Peyer's patch (tissue), 4 donors: ENCODE data around the gene RELL1. TPM values are rescaled to one million over a fixed set of nuclear protein-coding genes. Genes with fewer than 3 reads are reported as not detected.
"Not testable (repeated sequence)": the region's sequence is repeated elsewhere in the genome, so short reads cannot be mapped to it uniquely, and the experiment has no call there.

Experiments used
- DNase-seq, 3 donors: peaks; one replicate each; pipeline ENCODE4 v3.0.0-alpha.2; 2017 to 2019
- H3K27ac ChIP-seq, 4 donors: fragments of 200-600 bp; sonication (generic); one replicate each; pipeline ENCODE4 v1.5.1; 2016 to 2019
- H3K27me3 ChIP-seq, 2 donors: fragments of 200-600 bp; sonication (generic); one replicate each; pipeline ENCODE4 v1.5.1; 2019
- H3K36me3 ChIP-seq, 3 donors: fragments of 200-600 bp; sonication (generic); one replicate each; pipeline ENCODE4 v1.5.1; 2016 to 2019
- H3K4me1 ChIP-seq, 4 donors: fragments of 200-600 bp; sonication (generic); one replicate each; pipeline ENCODE4 v1.5.1; 2016 to 2019
- H3K4me3 ChIP-seq, 4 donors: fragments of 200-600 bp; sonication (generic); 1 replicate in 3 of 4; 2 replicates in 1 of 4; pipeline ENCODE4 v1.5.1; 2016 to 2019; ENCODE audit warnings: mild to moderate bottlenecking in 1 of 4
- H3K9me3 ChIP-seq, 4 donors: fragments of 200-600 bp; sonication (generic); one replicate each; pipeline ENCODE4 v1.5.1; 2016 to 2019; ENCODE audit warnings: mild to moderate bottlenecking in 1 of 4
- POLR2A ChIP-seq, 2 donors: fragments of 450-650 bp; IDR thresholded peaks; one replicate each; pipeline ENCODE4 v1.5.1; 2017; ENCODE audit warnings: antibody characterized with exemption in 2 of 2, mild to moderate bottlenecking in 2 of 2, moderate library complexity in 2 of 2
- total RNA-seq, 4 donors: library from RNA; depleted of rRNA; stranded (reverse); fragments of >200 nt; gene quantifications; one replicate each; pipeline ENCODE4 v1.1.0, GENCODE V29; 2016
- TF ChIP-seq, protein P1 (sequence below), 6 experiments: fragments of 450-650 bp in 4 of 6; fragments of 200-600 bp in 2 of 6; sonication (generic) in 1 of 6; IDR thresholded peaks; one replicate each; pipeline ENCODE4 v1.5.1; 2017 to 2019; ENCODE audit warnings: antibody characterized with exemption in 6 of 6, mild to moderate bottlenecking in 3 of 6, moderate library complexity in 1 of 6

RELL1 gene
- total RNA-seq, 4 donors from 2014 or later = 43.2 to 76.2 (median 55.8) TPM

DNA sequence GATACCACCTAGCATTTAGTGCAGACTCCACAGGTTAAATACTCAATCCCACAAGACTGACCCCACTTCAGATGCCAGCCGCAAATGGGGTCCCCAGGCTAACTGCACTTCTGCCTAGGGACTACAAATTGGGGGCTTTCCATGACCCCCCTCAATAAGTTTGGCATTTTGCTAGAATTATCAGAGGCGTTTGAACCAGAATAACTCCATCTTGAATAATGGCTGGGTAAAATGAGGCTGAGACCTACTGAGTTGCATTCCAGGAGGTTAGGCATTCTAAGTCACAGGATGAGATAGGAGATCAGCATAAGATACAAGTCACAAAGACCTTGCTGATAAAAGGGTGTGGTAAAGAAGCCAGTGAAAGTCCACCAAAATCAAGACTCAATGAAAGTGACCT lies 15.1 kb downstream of the RELL1 start:
- no peaks in the 10 kb centered on the region for H3K9me3 ChIP-seq
- no peak for DNase-seq
- no peak overlapping the region for H3K4me3 ChIP-seq
- TF ChIP-seq, protein P1, sequence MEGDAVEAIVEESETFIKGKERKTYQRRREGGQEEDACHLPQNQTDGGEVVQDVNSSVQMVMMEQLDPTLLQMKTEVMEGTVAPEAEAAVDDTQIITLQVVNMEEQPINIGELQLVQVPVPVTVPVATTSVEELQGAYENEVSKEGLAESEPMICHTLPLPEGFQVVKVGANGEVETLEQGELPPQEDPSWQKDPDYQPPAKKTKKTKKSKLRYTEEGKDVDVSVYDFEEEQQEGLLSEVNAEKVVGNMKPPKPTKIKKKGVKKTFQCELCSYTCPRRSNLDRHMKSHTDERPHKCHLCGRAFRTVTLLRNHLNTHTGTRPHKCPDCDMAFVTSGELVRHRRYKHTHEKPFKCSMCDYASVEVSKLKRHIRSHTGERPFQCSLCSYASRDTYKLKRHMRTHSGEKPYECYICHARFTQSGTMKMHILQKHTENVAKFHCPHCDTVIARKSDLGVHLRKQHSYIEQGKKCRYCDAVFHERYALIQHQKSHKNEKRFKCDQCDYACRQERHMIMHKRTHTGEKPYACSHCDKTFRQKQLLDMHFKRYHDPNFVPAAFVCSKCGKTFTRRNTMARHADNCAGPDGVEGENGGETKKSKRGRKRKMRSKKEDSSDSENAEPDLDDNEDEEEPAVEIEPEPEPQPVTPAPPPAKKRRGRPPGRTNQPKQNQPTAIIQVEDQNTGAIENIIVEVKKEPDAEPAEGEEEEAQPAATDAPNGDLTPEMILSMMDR (IDR thresholded peaks at IDR 0.05) = no peak
- no peak for TF ChIP-seq POLR2A (IDR thresholded peaks at IDR 0.05)
- no peaks in the 10 kb centered on the region for H3K27me3 ChIP-seq
- peaks cover 6 to 54% (median 10%) of the 10 kb centered on the region in 4 donors for H3K4me1 ChIP-seq
- H3K27ac ChIP-seq = no peak overlapping the region
- no peaks in the 10 kb centered on the region for H3K36me3 ChIP-seq

DNA sequence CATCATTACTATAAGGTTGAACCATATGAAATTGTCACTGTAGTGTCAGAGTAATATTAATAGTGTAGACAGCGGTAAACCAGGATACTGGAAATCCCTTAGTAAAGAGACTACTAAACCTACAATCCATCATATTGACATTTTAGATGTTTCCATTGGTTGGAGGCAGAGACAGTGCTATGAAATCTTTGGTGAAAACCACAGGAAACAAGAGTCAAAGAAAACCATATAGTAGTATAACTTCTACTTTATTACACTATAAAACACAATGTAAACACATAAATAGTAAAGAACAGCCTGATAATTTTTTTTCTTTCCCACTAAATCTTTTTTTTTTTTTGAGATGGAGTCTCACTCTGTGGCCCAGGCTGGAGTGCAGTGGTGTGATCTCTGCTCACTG lies 15.9 kb downstream of the RELL1 start:
- H3K9me3 ChIP-seq = no peaks in the 10 kb centered on the region
- peaks cover under 1 to 54% (median 8%) of the 10 kb centered on the region in 4 donors for H3K4me1 ChIP-seq
- H3K4me3 ChIP-seq = no peak overlapping the region
- no peaks in the 10 kb centered on the region for H3K27me3 ChIP-seq
- TF ChIP-seq, protein P1 (IDR thresholded peaks at IDR 0.05) = no peak
- TF ChIP-seq POLR2A (IDR thresholded peaks at IDR 0.05) = no peak
- H3K27ac ChIP-seq = no peak overlapping the region
- DNase-seq = no peak
- H3K36me3 ChIP-seq = no peaks in the 10 kb centered on the region

DNA sequence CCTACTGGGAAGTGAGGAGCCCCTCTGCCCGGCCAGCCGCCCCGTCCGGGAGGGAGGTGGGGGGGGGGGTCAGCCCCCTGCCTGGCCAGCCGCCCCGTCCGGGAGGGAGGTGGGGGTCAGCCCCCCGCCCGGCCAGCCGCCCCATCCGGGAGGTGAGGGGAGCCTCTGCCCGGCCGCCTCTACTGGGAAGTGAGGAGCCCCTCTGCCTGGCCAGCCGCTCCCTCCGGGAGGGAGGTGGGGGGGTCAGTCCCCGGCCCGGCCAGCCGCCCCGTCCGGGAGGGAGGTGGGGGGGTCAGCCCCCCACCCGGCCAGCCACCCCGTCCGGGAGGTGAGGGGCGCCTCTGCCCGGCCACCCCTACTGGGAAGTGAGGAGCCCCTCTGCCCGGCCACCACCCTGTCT lies 17.1 kb downstream of the RELL1 start:
- not testable (repeated sequence) for DNase-seq, H3K27me3 ChIP-seq, H3K4me3 ChIP-seq, H3K9me3 ChIP-seq, H3K36me3 ChIP-seq, H3K27ac ChIP-seq
- H3K4me1 ChIP-seq = peaks cover 0 to 53% (median 6%) of the 10 kb centered on the region in 4 donors

DNA sequence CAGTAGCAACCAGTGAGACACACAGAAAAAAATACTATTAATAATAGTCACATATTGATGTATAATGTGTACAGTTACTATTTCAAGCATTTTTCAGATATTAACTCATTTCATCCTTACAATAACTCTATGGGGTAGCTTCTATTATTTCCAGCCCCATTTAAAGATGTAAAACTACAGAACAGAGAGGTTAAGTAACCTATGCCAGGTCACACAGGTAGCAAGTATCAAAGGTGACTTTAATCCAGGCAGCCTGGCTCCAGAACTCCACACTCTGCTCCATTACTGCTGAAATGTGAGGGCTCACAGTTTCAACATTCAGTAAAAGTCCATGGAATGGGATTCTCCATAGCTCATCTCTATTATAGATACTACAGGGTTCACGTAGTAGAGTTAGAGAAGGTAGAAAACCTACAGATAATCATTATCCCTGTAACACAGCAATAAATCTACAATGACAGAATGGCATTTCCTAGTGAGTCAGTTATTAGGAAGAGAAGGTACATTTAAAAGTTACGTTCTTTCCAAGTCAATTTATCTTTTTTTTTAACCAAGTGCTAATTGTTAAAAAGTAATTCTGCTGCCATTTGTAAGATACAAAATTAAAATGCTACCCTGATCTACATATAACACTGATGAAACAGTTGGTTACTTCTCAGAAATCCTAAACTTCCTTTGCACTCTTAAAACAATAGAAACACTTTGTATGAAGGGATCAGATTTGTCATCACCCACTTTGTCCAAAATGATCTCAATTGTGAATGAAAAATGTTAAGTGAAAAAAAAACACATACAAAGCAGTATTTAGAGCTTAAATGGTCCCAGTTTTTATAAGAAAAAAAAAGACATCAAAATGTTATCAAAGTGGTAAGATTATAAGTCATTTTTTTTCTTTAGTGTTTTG lies 18.7 kb downstream of the RELL1 start:
- Histone ChIP-seq H3K9me3 (no peaks in the 10 kb centered on the region), H3K4me3 (no peak overlapping the region), H3K4me1 (peaks cover 0 to 61% (median 5%) of the 10 kb centered on the region in 4 donors), H3K27me3 (no peaks in the 10 kb centered on the region), H3K27ac (peak overlapping the region in 3 of 4 donors; percentile 38 to 83 (median 82)), H3K36me3 (no peaks in the 10 kb centered on the region)
- no peak for DNase-seq
- TF ChIP-seq POLR2A (IDR thresholded peaks at IDR 0.05) = no peak
- TF ChIP-seq, protein P1 (IDR thresholded peaks at IDR 0.05) = no peak

DNA sequence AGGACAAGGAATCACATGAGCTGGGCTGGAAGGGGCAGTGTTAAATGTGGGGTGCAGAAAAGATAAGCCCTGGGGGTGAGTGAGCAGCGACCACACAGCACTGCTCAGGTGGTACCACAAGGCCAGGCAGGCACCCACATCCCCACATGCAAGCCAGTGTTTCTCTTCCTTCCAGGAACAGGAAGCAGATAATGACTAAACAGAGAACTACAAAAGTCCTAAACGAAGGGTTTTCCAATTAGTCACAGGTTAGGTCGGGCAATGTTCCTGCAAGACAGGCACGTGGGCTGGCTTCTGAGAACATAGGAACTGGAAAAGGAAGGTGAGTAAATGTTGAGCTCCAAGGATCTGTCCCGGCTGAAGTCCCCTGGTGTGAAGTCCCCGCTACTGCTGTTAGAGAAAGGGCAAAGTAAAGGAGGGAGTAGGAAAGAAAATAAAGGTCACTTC lies 19.5 kb downstream of the RELL1 start:
- H3K4me3 ChIP-seq = no peak overlapping the region

More for the DNA sequence above, 19.5 kb downstream of the RELL1 start:
- Histone ChIP-seq H3K4me1 (peaks cover 0 to 68% (median 8%) of the 10 kb centered on the region in 4 donors), H3K27me3 (no peaks in the 10 kb centered on the region), H3K9me3 (no peaks in the 10 kb centered on the region), H3K36me3 (no peaks in the 10 kb centered on the region), H3K27ac (peak overlapping the region in 3 of 4 donors; percentile 38 to 83 (median 82))
- peak in 2 of 3 donors; percentile 74 to 86 for DNase-seq
- no peak for TF ChIP-seq POLR2A (IDR thresholded peaks at IDR 0.05)
- TF ChIP-seq, protein P1 (IDR thresholded peaks at IDR 0.05) = peak in 3 of 6 experiments; percentile 48 to 55 (median 52)
